Activated CD4-positive, alpha-beta memory T cell treated with anti-CD3 and anti-CD28 coated beads for 36 hours (primary cell): Measurements from ENCODE around the gene IGHMBP2. TPM values are rescaled to one million over a fixed set of nuclear protein-coding genes. Genes with fewer than 3 reads are reported as not detected.

Experiments used
- CTCF ChIA-PET: fragments of 350-600 bp; sonication (Branson Sonifier 250); formaldehyde crosslinking; loops from one replicate; lab custom pipeline; 2021; ENCODE audit warnings: antibody characterized with exemption, inconsistent platforms; lab: Charles Lee
- POLR2A ChIA-PET: fragments of 350-600 bp; sonication (Branson Sonifier 250); formaldehyde crosslinking; loops from one replicate; lab custom pipeline; 2021; ENCODE audit warnings: antibody characterized with exemption; lab: Charles Lee
- DNase-seq: peaks from one replicate; pipeline ENCODE4 v3.0.0-alpha.2; 2020
- H3K27ac Mint-ChIP-seq: one replicate; pipeline ENCODE4 v1.8.0; 2021; ENCODE audit warnings: mixed read lengths
- H3K27me3 Mint-ChIP-seq: one replicate; pipeline ENCODE4 v1.8.0; 2021; ENCODE audit warnings: mixed read lengths
- H3K36me3 Mint-ChIP-seq: one replicate; pipeline ENCODE4 v1.8.0; 2021; ENCODE audit warnings: mixed read lengths
- H3K4me1 Mint-ChIP-seq: one replicate; pipeline ENCODE4 v1.8.0; 2021; ENCODE audit warnings: low read depth, mixed read lengths
- H3K4me3 Mint-ChIP-seq: one replicate; pipeline ENCODE4 v1.8.0; 2021; ENCODE audit warnings: mild to moderate bottlenecking, mixed read lengths
- H3K9me3 Mint-ChIP-seq: one replicate; pipeline ENCODE4 v1.8.0; 2021; ENCODE audit warnings: mixed read lengths
- intact Hi-C: fragments of 100-400 bp; cut with micrococcal nuclease; formaldehyde crosslinking; loops from one replicate; pipeline ENCODE4 v1.15.1; 2023
- total RNA-seq, 2 experiments: library from RNA; stranded (reverse); gene quantifications; one replicate each; pipeline ENCODE4 v1.2.3, GENCODE V29; 2021

Gene IGHMBP2
- total RNA-seq, 2 experiments from 2014 or later: 24.4 to 24.8 TPM

DNA sequence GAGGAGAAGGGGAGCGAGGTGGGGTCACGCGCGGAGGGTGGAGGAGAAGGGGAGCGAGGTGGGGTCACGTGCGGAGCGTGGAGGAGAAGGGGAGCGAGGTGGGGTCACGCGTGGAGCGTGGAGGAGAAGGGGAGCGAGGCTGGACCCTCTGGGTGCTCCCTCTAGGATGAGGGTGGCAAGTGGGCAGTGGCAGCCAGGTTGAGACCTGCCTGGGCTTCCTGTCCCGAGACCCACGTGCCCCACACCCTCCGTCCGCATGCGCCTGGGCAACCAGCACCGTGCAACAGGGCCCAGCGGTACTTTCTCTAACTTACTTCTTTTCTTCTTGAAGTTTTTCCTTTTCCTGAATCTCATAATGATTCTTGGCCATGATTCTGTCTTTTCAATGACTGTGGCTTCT is 11.1 kb upstream of the IGHMBP2 start:
- CTCF ChIA-PET: no interaction called here
- H3K9me3 Mint-ChIP-seq: no peaks in the 10 kb centered on the region
- POLR2A ChIA-PET: no interaction called here
- H3K4me1 Mint-ChIP-seq: peaks cover 2% of the 10 kb centered on the region
- DNase-seq: no peak
- intact Hi-C loops: no loop called here
- no peak overlapping the region for H3K4me3 Mint-ChIP-seq
- no peak overlapping the region for H3K27ac Mint-ChIP-seq
- peaks cover 38% of the 10 kb centered on the region for H3K36me3 Mint-ChIP-seq
- no peaks in the 10 kb centered on the region for H3K27me3 Mint-ChIP-seq

DNA sequence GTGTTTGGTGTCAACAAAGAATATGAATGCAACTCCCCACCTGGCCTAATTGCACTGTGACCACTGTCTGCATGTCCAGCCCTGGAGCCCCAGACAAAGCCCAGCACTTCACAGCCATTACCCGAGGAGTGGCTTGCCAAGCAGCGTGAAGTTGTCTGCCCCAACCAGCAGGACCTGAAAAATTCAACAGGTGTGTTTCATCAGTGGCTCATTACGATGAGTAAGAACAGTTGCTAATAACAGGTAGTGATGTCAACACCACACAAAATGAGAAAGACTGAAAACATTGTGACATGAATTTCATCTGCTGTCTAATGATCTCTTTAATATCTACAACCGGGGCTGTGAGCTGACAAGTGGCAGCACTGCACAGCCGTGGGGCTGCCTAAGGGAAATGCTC is 10.4 kb upstream of the IGHMBP2 start:
- Mint-ChIP-seq H3K9me3 (no peaks in the 10 kb centered on the region), H3K4me3 (no peak overlapping the region), H3K27ac (no peak overlapping the region), H3K4me1 (peaks cover 2% of the 10 kb centered on the region), H3K27me3 (no peaks in the 10 kb centered on the region), H3K36me3 (peaks cover 44% of the 10 kb centered on the region)
- DNase-seq: no peak
- intact Hi-C loops: no loop called here
- ChIA-PET CTCF (no interaction called here), POLR2A (no interaction called here)

DNA sequence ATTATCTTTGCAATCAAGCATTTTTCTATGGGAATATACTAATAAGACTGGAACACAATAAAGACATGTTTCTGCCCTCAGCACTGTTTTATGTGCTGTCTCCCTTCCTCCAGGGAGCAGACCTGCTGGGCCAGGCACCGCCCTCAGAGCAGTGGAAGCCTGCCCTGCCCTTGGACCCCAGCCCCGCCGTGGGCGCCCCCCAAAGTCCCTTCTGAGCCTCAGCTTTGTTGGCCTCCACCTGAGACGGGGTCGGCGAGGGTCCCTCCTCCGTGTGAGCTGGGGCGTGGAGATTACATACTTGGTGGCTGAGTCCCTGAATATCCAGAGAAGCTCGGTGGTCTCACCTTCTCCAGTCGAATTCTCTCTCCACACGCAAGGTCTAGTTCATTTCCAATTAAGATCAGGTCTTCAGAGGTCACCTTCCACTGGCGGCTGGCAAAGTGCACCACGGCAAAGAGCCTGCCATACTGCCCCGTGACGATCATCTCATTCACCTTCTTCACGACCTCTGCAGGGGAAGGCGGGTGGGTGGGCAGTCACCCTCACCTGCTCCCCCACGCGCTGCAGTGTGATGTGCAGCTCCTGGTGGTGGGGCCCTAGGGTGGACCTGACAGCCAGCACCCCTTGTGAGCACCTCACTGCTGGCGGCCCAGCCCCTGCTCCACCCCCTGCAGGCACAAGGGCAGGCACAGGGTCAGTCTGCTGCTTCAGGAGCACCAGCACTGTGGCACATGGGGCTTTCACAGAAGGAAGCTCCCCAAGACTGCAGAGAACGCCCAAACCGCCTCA is 7.3 kb upstream of the IGHMBP2 start:
- POLR2A ChIA-PET: no interaction called here
- Mint-ChIP-seq H3K4me1 (peaks cover 2% of the 10 kb centered on the region), H3K4me3 (no peak overlapping the region), H3K9me3 (no peaks in the 10 kb centered on the region), H3K27me3 (no peaks in the 10 kb centered on the region), H3K36me3 (peaks cover 30% of the 10 kb centered on the region), H3K27ac (no peak overlapping the region)
- intact Hi-C loops: no loop called here
- CTCF ChIA-PET: no interaction called here
- no peak for DNase-seq

DNA sequence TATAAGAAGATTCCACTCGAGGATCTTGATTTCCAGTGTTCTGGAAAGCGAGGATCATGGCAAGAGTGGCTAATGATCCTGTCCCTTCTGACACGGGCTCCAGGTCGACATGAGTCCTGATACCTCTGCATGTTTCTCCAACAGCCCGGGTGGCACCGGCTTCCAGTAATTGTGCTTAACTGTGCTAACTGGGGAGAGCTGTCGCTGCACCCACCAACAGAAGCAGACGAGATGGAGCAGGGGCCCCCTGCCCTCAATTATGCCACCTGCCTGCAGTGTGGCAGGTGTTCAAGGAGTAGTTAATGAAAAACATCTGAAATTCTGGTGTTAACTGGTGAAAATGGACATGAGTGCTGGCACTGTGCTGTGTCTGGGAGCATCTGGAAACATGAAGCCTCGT is 6.2 kb upstream of the IGHMBP2 start:
- Mint-ChIP-seq H3K4me1 (peaks cover 12% of the 10 kb centered on the region), H3K27ac (no peak overlapping the region), H3K27me3 (no peaks in the 10 kb centered on the region), H3K4me3 (no peak overlapping the region), H3K9me3 (no peaks in the 10 kb centered on the region), H3K36me3 (peaks cover 26% of the 10 kb centered on the region)
- POLR2A ChIA-PET: no interaction called here
- CTCF ChIA-PET: interaction anchor here (0.6 kb wide), 1 partner anchor 313 kb away, joined by 3 read pairs; no protein-coding TSS in a partner anchor
- intact Hi-C loops: no loop called here
- no peak for DNase-seq

DNA sequence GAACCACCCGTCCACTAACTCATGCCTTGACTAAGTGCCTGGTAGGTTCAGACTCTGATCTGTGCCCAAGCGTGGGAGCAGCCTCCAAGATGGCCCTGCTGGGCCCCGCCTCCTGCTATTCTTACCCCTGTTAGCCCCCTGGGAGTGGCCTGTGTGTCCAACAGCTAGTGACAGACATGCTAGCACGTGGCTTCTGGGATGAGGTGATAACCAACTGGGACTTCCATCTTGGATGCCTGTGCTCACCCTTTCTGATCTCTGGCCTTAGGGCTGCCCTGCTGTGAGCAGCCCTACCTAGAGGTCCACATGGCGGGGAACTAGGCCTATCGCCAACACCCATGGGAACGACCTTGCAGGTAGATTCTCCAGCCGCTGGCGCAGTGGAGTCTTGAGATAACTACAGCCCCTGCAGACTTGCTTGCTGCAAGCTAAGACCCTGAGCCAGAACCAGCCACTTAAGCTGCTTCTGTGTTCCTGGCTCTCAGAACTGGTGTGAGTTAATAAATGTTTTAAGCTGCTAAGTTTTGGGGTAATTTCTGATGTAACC is 2.8 kb upstream of the IGHMBP2 start:
- intact Hi-C loops: no loop called here
- H3K27me3 Mint-ChIP-seq: no peaks in the 10 kb centered on the region
- H3K4me1 Mint-ChIP-seq: peaks cover 34% of the 10 kb centered on the region
- POLR2A ChIA-PET: no interaction called here
- H3K9me3 Mint-ChIP-seq: no peaks in the 10 kb centered on the region
- no peak for DNase-seq
- H3K27ac Mint-ChIP-seq: no peak overlapping the region
- CTCF ChIA-PET: interaction anchor here (1.1 kb wide), 1 partner anchor 11 kb away, joined by 4 read pairs; no protein-coding TSS in a partner anchor
- H3K4me3 Mint-ChIP-seq: no peak overlapping the region
- H3K36me3 Mint-ChIP-seq: peaks cover 19% of the 10 kb centered on the region

DNA sequence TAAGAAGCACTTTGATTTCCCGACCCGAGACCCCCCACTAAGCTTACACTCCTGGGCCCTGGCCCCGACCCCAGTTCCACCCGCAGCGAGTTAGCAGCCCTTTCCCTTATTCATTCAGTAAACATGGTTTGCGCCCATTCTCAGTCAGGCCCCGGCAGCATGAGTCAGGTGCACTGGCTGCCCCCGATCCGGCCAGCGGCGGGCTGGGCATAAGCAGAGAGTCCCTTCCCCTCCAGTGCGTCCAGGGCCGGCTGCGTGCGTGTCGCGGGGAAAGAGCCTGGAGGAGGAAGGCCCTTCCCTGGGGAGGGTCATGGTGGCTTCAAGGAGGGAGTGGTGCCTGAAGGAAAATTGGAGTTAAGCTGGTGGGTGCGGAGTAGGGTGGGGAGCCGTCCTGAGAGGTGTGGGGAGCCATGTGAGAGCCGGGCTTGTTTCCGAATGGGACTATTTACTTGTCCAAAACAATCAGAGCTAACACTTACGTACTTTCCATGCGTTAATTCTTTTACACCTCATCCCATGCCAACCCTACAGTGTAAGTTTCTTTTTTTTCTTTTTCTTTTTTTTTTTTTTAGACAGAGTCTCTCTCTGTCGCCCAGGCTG is 657 bp downstream of the IGHMBP2 start:
- peak; percentile 48 for DNase-seq
- CTCF ChIA-PET: interaction anchor here (0.6 to 0.9 kb wide), 2 partner anchors 183 to 1834 kb away, joined by 3 read pairs; no protein-coding TSS in a partner anchor

DNA sequence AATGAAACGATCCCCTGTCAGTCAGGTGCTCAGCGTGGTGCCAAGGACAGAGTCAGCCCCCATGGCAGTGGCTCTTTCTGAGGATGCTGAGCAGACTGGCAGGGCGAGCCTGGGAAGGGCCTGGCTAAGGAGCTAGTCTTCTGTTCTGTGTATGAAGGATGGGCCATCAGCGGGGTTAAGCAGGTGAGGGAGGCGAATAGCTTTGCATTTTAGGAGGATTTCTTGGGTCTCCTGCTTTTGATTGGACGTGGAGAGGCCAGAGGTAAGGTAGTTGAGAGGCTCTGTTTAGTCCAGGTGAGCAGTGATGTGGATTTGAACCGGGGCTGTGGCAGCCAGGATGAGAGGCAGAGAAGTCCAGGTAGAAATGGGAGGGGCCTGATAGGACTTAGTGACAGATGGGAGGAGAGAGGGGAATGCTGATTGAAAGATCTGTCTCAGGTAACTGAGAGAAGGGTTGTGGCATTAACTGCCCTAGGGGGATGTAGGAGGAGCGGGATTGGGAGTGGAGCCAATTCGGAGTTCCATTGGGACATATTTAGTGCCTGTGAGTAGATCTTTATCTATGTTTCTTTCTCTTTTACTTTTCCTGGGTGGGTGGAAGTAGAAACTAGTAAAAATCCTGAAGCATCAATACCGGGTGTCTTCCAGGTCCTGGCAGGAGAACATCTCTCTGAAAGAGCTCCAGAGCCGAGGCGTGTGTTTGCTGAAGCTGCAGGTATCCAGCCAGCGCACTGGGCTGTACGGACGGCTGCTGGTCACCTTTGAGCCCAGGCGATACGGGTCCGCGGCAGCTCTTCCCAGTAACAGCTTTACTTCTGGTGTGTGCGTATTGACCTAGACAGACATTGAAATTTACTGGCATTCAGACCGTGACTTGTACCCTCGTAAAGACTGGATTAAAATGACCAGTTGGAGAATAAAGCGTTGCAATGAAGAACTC is 2.0 kb downstream of the IGHMBP2 start:
- no peak for DNase-seq
- ChIA-PET CTCF (no interaction called here), POLR2A (no interaction called here)
- Mint-ChIP-seq H3K27ac (no peak overlapping the region), H3K4me1 (peaks cover 37% of the 10 kb centered on the region), H3K4me3 (peak overlapping the region; percentile 91), H3K36me3 (peaks cover 25% of the 10 kb centered on the region), H3K27me3 (no peaks in the 10 kb centered on the region), H3K9me3 (no peaks in the 10 kb centered on the region)
- intact Hi-C loops: no loop called here

More for the DNA sequence above, 657 bp downstream of the IGHMBP2 start:
- Mint-ChIP-seq H3K36me3 (peaks cover 17% of the 10 kb centered on the region), H3K4me3 (peak overlapping the region; percentile 91), H3K27ac (peak overlapping the region; percentile 74), H3K4me1 (peaks cover 37% of the 10 kb centered on the region), H3K9me3 (no peaks in the 10 kb centered on the region), H3K27me3 (no peaks in the 10 kb centered on the region)
- POLR2A ChIA-PET: no interaction called here
- intact Hi-C loops: no loop called here

DNA sequence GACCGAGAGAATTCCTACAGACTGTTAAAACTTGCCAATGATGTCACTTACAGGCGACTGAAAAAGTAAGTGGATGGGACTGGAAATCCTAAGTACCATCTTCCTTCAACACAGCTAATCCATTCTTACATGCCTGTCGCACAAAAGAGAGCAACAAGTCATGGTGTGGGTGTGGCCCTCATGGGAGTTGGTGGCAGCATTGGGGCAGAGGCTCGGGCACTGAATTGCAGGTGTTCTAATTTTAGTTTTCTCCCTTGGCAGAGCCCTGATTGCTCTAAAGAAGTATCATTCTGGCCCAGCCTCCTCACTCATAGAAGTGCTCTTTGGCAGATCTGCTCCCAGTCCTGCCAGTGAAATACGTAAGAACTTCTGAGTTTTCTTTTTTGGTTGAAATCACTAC is 4.6 kb downstream of the IGHMBP2 start:
- no peak for DNase-seq
- H3K36me3 Mint-ChIP-seq: peaks cover 37% of the 10 kb centered on the region
- intact Hi-C loops: no loop called here
- CTCF ChIA-PET: no interaction called here
- no peaks in the 10 kb centered on the region for H3K9me3 Mint-ChIP-seq
- H3K4me3 Mint-ChIP-seq: no peak overlapping the region
- no peak overlapping the region for H3K27ac Mint-ChIP-seq
- H3K27me3 Mint-ChIP-seq: no peaks in the 10 kb centered on the region
- peaks cover 18% of the 10 kb centered on the region for H3K4me1 Mint-ChIP-seq
- POLR2A ChIA-PET: no interaction called here

DNA sequence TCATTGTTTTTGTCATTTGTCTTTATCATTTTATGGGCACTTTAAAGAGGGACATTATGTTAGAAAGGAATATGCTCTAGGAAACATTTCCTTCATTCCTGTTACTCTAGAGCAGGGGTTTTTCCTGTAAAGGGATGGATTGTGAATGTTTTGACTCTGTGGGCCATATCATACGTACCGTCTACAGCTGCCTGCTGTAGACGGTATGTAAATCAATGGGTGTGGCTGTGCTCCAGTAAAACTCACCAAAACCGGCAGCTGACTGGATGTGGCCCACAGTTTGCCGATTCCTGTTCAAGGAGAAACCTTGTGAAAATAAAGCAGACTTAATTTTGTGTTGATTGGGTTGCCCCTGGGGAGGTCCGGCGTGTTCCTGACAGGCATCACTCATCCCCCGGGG is 7.3 kb downstream of the IGHMBP2 start:
- peaks cover 45% of the 10 kb centered on the region for H3K36me3 Mint-ChIP-seq
- H3K27ac Mint-ChIP-seq: no peak overlapping the region
- intact Hi-C loops: no loop called here
- no peaks in the 10 kb centered on the region for H3K27me3 Mint-ChIP-seq
- CTCF ChIA-PET: no interaction called here
- no peak for DNase-seq
- peaks cover 3% of the 10 kb centered on the region for H3K4me1 Mint-ChIP-seq
- H3K4me3 Mint-ChIP-seq: no peak overlapping the region
- no peaks in the 10 kb centered on the region for H3K9me3 Mint-ChIP-seq
- POLR2A ChIA-PET: no interaction called here

DNA sequence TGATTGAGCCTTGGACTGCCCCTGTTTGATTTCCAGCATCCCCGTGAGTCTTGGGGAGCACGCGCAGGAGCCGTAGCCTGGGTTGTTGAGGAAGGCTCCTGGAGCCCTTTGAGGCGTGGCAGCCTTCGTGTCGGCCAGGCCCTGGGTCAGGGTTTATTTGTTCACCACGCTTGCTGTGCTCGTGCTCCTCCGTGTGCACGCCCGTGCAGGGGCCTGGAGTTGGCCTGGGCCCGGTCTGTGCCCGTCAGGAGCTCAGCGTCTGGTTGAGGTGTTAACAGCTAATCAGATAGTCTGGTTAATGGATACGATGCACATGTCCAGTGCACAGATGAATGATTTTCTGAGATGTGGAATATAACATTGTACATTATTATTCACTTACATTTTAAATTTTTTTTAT is 8.0 kb downstream of the IGHMBP2 start:
- Mint-ChIP-seq H3K27ac (no peak overlapping the region), H3K36me3 (peaks cover 52% of the 10 kb centered on the region), H3K4me3 (no peak overlapping the region), H3K27me3 (no peaks in the 10 kb centered on the region), H3K9me3 (no peaks in the 10 kb centered on the region), H3K4me1 (no peaks in the 10 kb centered on the region)
- POLR2A ChIA-PET: no interaction called here
- no peak for DNase-seq
- intact Hi-C loops: no loop called here
- CTCF ChIA-PET: no interaction called here

DNA sequence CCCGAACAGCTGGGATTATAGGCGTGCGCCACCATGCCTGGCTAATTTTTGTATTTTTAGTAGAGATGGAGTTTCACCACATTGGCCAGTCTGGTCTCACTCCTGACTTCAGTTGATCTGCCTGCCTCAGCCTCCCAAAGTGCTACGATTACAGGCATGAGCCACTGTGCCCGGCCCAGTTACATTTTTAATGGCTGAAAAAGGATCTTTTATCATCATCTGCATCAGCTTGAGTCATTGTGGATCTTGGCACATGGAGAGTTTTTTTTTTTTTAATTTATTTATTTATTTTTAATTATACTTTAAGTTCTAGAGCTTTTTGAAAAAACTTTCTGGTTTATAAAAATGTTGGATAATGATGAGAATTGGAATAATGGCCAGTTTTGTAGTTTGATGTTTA is 8.6 kb downstream of the IGHMBP2 start:
- DNase-seq: no peak
- Mint-ChIP-seq H3K4me1 (no peaks in the 10 kb centered on the region), H3K27ac (no peak overlapping the region), H3K9me3 (no peaks in the 10 kb centered on the region), H3K27me3 (no peaks in the 10 kb centered on the region), H3K4me3 (no peak overlapping the region), H3K36me3 (peaks cover 53% of the 10 kb centered on the region)
- intact Hi-C loops: no loop called here
- POLR2A ChIA-PET: no interaction called here
- CTCF ChIA-PET: no interaction called here

DNA sequence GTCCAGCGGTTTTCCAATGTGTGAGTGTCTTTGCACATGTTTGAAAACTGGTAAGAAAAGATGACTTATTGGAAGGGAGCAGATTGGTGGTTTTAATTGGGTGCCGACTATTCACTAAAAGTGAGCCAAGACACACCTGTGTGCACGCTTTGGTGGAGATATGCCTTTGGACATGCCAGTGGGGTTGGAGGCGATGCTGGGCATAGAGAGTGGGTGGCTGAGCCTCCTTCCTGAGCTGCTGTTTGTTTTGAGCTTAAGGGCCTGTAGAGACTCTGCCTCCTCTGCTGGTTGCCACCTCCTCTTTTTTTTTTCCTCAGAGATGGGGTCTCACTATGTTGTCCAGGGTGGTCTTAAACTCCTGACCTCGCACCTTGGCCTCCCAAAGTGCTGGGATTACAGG is 9.5 kb downstream of the IGHMBP2 start:
- H3K27ac Mint-ChIP-seq: no peak overlapping the region
- ChIA-PET POLR2A (interaction anchor here (0.6 to 0.9 kb wide), 2 partner anchors 74 to 267 kb away, joined by 5 to 6 read pairs; no protein-coding TSS in a partner anchor), CTCF (no interaction called here)
- H3K4me1 Mint-ChIP-seq: no peaks in the 10 kb centered on the region
- no peak for DNase-seq
- H3K9me3 Mint-ChIP-seq: no peaks in the 10 kb centered on the region
- H3K36me3 Mint-ChIP-seq: peaks cover 53% of the 10 kb centered on the region
- intact Hi-C loops: no loop called here
- no peaks in the 10 kb centered on the region for H3K27me3 Mint-ChIP-seq
- H3K4me3 Mint-ChIP-seq: no peak overlapping the region
